GM10266 (cell line): ENCODE measurements around the gene FGD2.
"Not testable (repeated sequence)": the region's sequence is repeated elsewhere in the genome, so short reads cannot be mapped to it uniquely, and the experiment has no call there.

Source experiments
- DNase-seq: peaks from one replicate; pipeline ENCODE4 v3.0.0; 2012; ENCODE audit errors: extremely low spot score
- CTCF ChIP-seq: IDR thresholded peaks from 2 replicates; pipeline ENCODE4 v1.5.1; 2012; ENCODE audit warnings: mild to moderate bottlenecking, low read depth; ENCODE audit not compliant: control insufficient read depth, insufficient read depth; ENCODE audit errors: missing control alignments

FGD2 gene

GRCh38 chr6:37038292-37039198 is 33.1 kb downstream of the FGD2 start:
- DNase-seq = no peak
- no peak for TF ChIP-seq CTCF

GRCh38 chr6:37039958-37040357 is 34.5 kb downstream of the FGD2 start:
- TF ChIP-seq CTCF = no peak
- no peak for DNase-seq

- no peak for DNase-seq
- TF ChIP-seq CTCF = no peak
Measured at GRCh38 chr6:37041521-37041920, 36.1 kb downstream of the FGD2 start.

- TF ChIP-seq CTCF = no peak
- no peak for DNase-seq
Measured at GRCh38 chr6:37042150-37042549, 36.7 kb downstream of the FGD2 start.

- DNase-seq = not testable (repeated sequence)
Measured at GRCh38 chr6:37043091-37043490, 37.6 kb downstream of the FGD2 start.

- TF ChIP-seq CTCF = no peak
Measured at GRCh38 chr6:37047346-37047688, 41.9 kb downstream of the FGD2 start.

GRCh38 chr6:37047689-37048402 is 42.4 kb downstream of the FGD2 start:
- DNase-seq = no peak

More at GRCh38 chr6:37047346-37047688, 41.9 kb downstream of the FGD2 start:
- no peak for DNase-seq

More at GRCh38 chr6:37047689-37048402, 42.4 kb downstream of the FGD2 start:
- TF ChIP-seq CTCF = no peak
